RWPE1 (cell line): ENCODE measurements around the gene ARHGAP27.
A peak's percentile ranks its signal among the peaks of the same experiment; 100 is the strongest.
"Not testable (repeated sequence)": the region's sequence is repeated elsewhere in the genome, so short reads cannot be mapped to it uniquely, and the experiment has no call there.

Experiments used
- CTCF ChIA-PET: fragments of 350-600 bp; sonication (Branson Sonifier 250); formaldehyde crosslinking; extraction: SDS; loops from one replicate; lab custom pipeline; 2021; lab: Yijun Ruan, JAX
- POLR2A ChIA-PET: fragments of 400-600 bp; formaldehyde crosslinking; extraction: SDS; loops from one replicate; lab custom pipeline; 2020; ENCODE audit warnings: antibody characterized with exemption; ENCODE audit not compliant: low non-redundant PET; lab: Yijun Ruan, JAX
- DNase-seq: peaks from one replicate; pipeline ENCODE4 v3.0.0; 2012; ENCODE audit warnings: low spot score
- H3K27ac ChIP-seq: fragments of 450-650 bp; 2 replicates; pipeline ENCODE4 v1.5.1; 2017
- TF ChIP-seq, protein P1 (sequence below): fragments of 450-650 bp; conservative IDR thresholded peaks from 2 replicates; pipeline ENCODE4 v1.5.1; 2017; ENCODE audit warnings: low read depth, mild to moderate bottlenecking

Gene ARHGAP27

GRCh38 chr17:45441526-45442310 is 9.0 kb upstream of the ARHGAP27 start:
- no peak for DNase-seq
- H3K27ac ChIP-seq, result peak overlapping the region; percentile 89
- POLR2A ChIA-PET, result no interaction called here
- TF ChIP-seq, protein P1, sequence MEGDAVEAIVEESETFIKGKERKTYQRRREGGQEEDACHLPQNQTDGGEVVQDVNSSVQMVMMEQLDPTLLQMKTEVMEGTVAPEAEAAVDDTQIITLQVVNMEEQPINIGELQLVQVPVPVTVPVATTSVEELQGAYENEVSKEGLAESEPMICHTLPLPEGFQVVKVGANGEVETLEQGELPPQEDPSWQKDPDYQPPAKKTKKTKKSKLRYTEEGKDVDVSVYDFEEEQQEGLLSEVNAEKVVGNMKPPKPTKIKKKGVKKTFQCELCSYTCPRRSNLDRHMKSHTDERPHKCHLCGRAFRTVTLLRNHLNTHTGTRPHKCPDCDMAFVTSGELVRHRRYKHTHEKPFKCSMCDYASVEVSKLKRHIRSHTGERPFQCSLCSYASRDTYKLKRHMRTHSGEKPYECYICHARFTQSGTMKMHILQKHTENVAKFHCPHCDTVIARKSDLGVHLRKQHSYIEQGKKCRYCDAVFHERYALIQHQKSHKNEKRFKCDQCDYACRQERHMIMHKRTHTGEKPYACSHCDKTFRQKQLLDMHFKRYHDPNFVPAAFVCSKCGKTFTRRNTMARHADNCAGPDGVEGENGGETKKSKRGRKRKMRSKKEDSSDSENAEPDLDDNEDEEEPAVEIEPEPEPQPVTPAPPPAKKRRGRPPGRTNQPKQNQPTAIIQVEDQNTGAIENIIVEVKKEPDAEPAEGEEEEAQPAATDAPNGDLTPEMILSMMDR, result no peak
- CTCF ChIA-PET, result no interaction called here

DNA sequence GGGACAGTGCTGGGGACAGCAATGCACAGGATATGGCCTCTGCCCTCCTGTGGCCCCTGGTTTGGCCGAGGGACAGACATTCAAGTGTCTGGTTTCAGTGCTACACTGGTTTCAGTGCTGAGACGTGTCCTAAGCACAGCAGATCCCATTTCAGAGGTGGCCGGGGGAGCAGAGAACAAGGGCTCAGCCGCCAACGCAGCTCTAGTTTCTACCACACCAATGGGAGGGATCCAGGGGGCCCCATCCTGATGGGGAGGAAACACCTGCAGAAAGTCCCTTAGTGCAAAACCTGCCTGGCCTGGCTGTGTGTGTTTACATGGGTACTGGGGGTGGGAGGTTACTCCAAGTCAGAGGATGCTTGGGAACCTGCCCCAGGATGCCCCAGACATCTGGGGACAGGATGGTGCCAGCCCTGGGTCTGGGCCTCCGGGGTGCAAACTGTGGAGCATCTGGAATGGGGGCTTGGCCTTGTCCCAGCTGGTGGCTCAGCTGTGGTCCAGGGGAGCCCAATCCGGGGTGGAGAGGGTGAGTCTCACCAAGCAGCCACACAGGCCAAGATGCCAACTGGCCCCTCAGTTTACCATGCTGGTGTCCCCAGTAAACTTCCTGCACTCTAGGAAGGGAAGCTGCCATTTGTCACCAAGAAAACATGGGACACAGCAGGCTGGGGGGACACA is 8.3 kb upstream of the ARHGAP27 start:
- POLR2A ChIA-PET, DNase-seq: not testable (repeated sequence)
- CTCF ChIA-PET, result interaction anchor here (0.6 kb wide), 1 partner anchor 222 kb away, joined by 3 read pairs; no protein-coding TSS in a partner anchor
- H3K27ac ChIP-seq, result peak overlapping the region; percentile 89

- TF ChIP-seq, protein P1, result no peak
- ChIA-PET CTCF (interaction anchor here (0.6 kb wide), 1 partner anchor 221 kb away, joined by 3 read pairs; no protein-coding TSS in a partner anchor), POLR2A (no interaction called here)
- DNase-seq, result peak; percentile 57
- H3K27ac ChIP-seq, result peak overlapping the region; percentile 89
These were observed 7.6 kb upstream of the ARHGAP27 start for GRCh38 chr17:45440161-45440778.

GRCh38 chr17:45438931-45439610 is 6.4 kb upstream of the ARHGAP27 start:
- no peak for DNase-seq
- ChIA-PET CTCF (no interaction called here), POLR2A (no interaction called here)
- H3K27ac ChIP-seq, result peak overlapping the region; percentile 89
- TF ChIP-seq, protein P1, result no peak

DNA sequence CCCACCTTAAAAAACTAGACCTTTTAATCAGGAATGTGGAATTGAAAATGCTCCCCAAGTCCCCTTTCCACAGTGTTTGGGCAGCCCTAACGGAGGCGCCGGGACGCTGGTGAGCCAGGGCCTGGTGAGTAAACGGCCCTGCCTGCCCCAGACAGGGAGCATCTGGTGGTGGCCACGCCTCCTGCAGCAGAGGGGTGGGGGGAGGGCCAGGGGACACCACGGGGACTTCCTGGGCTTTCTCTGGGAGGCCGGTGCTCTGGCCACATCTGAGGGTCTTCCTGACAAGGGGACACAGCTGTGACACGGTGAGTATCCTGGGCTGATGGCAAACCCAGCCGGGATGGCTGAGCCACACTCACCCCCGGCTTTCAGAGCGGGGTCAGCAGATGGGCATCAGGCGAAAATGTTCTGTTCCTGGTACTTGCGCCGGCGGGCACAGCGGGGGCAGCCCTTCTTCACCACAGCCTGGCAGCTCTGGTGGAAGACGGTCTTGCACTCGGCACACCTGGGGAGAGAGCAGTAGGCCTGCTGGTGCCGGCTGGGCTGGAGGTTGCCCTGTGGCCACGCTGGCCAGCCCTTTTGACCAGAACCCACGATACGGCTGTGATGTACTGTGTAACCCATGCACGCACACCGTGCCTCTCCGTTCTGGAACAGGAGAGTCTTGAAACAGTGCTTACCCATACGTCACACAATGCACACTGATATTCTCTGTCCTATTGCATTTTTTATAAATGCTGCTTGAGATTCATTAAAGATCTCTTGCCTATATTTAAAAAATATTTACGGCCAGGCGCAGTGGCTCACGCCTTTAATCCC is 5.0 kb upstream of the ARHGAP27 start:
- TF ChIP-seq, protein P1, result no peak
- ChIA-PET POLR2A (no interaction called here), CTCF (interaction anchor here (0.7 kb wide), 1 partner anchor 29 kb away, joined by 4 read pairs; no protein-coding TSS in a partner anchor)
- DNase-seq, result no peak
- peak overlapping the region; percentile 89 for H3K27ac ChIP-seq

DNA sequence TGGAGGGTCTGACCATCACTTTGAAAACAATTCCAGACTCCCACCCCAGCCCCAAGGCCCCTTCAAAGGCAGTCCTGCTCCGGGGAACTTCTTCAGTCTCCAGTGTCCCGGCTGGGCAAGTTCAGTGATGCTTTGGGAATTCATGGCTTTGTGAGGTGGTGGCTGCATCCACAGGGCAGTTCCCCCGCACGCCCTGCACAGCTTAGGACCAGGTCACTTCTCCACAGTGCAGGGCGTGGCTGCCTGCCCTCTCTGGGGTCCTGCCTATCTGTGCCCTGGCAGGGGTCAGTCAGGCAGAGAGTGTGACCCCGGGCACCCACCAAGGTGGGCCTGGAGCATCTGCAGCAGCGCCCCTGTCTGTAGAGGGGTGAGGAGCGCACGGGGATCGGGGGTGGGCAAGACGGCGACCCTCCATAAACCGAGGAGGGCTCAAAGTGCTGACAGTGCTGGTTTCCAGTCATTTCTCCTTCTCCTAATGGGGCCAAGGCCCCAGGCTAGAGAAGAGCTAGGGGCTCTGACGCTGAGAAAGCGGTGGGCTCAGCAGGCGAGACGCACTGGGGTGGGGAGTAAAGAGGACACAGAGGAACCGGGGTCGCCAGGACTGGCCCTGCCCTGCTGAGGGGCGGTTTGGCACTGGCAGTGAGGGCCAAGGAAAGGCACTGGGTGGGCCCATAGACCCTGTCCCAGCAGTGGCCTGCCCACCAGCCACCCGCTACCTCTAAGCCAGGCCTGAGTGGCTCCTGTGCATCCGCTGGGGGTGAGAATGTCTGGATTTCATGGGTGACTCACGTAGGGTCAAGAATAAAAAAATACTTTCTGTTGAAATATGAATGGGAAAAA is 4.2 kb upstream of the ARHGAP27 start:
- CTCF ChIA-PET, result no interaction called here
- no peak for DNase-seq
- TF ChIP-seq, protein P1, result no peak
- H3K27ac ChIP-seq, result peak overlapping the region; percentile 89
- POLR2A ChIA-PET, result interaction anchor here (0.6 kb wide), 1 partner anchor 150 kb away, joined by 3 read pairs; no protein-coding TSS in a partner anchor
